Heart left ventricle (tissue), 13 donors: ENCODE results near the gene GPRIN3.

Experiments
- POLR2A ChIP-seq, 2 donors: fragments of 450-650 bp; IDR thresholded peaks; one replicate each; pipeline ENCODE4 v1.6.1; 2017; ENCODE audit warnings: antibody characterized with exemption in 2 of 2, mild to moderate bottlenecking in 2 of 2, moderate library complexity in 2 of 2
- TF ChIP-seq, protein P1 (sequence below), 12 donors: fragments of 200-600 bp; sonication (generic) in 4 of 12; IDR thresholded peaks; one replicate each; pipeline versions ENCODE4 v1.5.0 to v1.8.0; 2018 to 2022; ENCODE audit warnings: antibody characterized with exemption in 12 of 12, mild to moderate bottlenecking in 5 of 12
- donor health status: ischemic (EF 13 %, LVEDD 7.1; RV severe dilation, severe dysfunction).
- donor health status: DM: no; HTN: yes; CAD: no.
- donor health status: DM: no; HTN: no; CAD: no.
- donor health status: ischemic (EF 25% LVEDD 6.9; RV normal size, moderate dysfunction).
- donor health status: ischemic (EF 25% LVEDD 5.7; RV mildly dilated, moderate dysfunction).
- donor health status: ischemic (EF 35%, LVEDD 5.7; RV mildly dilated, moderate dysfunction).
- donor health status: nonischemic (EF 11% LVEDD 7.7; RV severe dilation, severe dysfunction).
- donor health status: DM: yes; HTN: yes; CAD: no.
- donor health status: PGD.
- donor health status: ischemic (EF 29% LVEDD 5.4; RV normal size, mild dysfunction).
- donor health status: nonischemic (EF 23%, LVEDD 6.1; RV moderate dilation, normal function).

DNA sequence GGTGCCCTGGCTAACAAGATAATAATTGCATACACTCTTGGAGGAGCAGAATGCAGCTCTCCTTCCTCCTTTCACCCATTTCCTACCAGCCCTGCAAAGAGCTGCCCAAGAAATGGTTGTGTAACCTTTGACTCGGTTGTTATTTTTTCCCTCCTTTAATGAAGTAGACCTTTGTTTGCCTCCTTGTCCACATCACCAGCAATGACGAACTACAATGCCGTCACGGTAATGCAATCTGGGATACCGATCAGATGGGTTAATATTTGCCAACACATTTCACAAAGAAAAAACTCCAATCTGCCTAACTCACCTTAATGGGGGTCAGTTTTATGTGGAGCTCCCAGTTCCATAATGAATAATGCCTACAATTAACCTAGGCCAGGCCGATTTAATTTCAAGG, 32.0 kb downstream of the GPRIN3 start:
- TF ChIP-seq, protein P1, sequence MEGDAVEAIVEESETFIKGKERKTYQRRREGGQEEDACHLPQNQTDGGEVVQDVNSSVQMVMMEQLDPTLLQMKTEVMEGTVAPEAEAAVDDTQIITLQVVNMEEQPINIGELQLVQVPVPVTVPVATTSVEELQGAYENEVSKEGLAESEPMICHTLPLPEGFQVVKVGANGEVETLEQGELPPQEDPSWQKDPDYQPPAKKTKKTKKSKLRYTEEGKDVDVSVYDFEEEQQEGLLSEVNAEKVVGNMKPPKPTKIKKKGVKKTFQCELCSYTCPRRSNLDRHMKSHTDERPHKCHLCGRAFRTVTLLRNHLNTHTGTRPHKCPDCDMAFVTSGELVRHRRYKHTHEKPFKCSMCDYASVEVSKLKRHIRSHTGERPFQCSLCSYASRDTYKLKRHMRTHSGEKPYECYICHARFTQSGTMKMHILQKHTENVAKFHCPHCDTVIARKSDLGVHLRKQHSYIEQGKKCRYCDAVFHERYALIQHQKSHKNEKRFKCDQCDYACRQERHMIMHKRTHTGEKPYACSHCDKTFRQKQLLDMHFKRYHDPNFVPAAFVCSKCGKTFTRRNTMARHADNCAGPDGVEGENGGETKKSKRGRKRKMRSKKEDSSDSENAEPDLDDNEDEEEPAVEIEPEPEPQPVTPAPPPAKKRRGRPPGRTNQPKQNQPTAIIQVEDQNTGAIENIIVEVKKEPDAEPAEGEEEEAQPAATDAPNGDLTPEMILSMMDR (IDR thresholded peaks at IDR 0.05): no peak
- TF ChIP-seq POLR2A (IDR thresholded peaks at IDR 0.05): no peak
